Neural cell (in vitro differentiated cells): ENCODE data around the gene RPRD1B. TPM values are rescaled to one million over a fixed set of nuclear protein-coding genes. Genes with fewer than 3 reads are reported as not detected.

Experiments used
- polyA plus RNA-seq: library from polyadenylated mRNA; depleted of rRNA; stranded (reverse); fragments of >200 nt; gene quantifications from 2 replicates; pipeline ENCODE4 v1.2.3, GENCODE V29; 2014
- small RNA-seq, 3 experiments: library from RNA; depleted of rRNA; stranded (forward); fragments of <200 nt; gene quantifications; one replicate each; pipeline ENCODE3, GENCODE V24; 2012

The RPRD1B gene
- polyA plus RNA-seq, 1 donor from 2014 or later = 23.4 TPM

Small RNA genes lying within 50 kb of the gene (small RNA-seq; reads per million reads assigned to genes)
- 0 reads per million in 3 experiments for gene RN7SL237P

Other genes with a start within 250 kb of the RPRD1B start
- 21.5 and 22.1 TPM in 2 replicates for gene VSTM2L, start 130.6 kb upstream of the RPRD1B start, polyA plus RNA-seq
- 17.5 and 20.0 TPM in 2 replicates for gene TTI1, start 290 bp upstream of the RPRD1B start, polyA plus RNA-seq
- gene TGM2, start 131.5 kb downstream of the RPRD1B start, polyA plus RNA-seq = not detected in 2 replicates
- 1.3 TPM in 1 of 2 replicates, not detected in the other for gene KIAA1755, start 227.0 kb downstream of the RPRD1B start, polyA plus RNA-seq